Left lobe of liver (tissue), 2 donors: ENCODE measurements around the gene AXIN2. TPM values are rescaled to one million over a fixed set of nuclear protein-coding genes. Genes with fewer than 3 reads are reported as not detected.
"Not testable (repeated sequence)": the region's sequence is repeated elsewhere in the genome, so short reads cannot be mapped to it uniquely, and the experiment has no call there.

Experiments
- ATAC-seq: fragments of 200-7000 bp; cut with Tn5 transposase; one replicate; pipeline ENCODE4 v1.9.1; 2020; ENCODE audit warnings: mild to moderate bottlenecking, moderate library complexity
- DNase-seq: peaks from one replicate; pipeline ENCODE4 v3.0.0-alpha.2; 2020; ENCODE audit warnings: low spot score
- total RNA-seq: library from RNA; stranded (reverse); gene quantifications from one replicate; pipeline ENCODE4 v1.2.1, GENCODE V29; 2021
- donor health status: DM: no; HTN: no; CAD: no; lungs with moderate emphysema.
- donor health status: DM: no; HTN: yes; CAD: no.

AXIN2 gene
- total RNA-seq, 1 donor from 2014 or later: 3.6 TPM

- no peak for DNase-seq
- ATAC-seq: no peak
Measured at GRCh38 chr17:65485388-65486299, 75.8 kb downstream of the AXIN2 start.

GRCh38 chr17:65484405-65484804 lies 77.0 kb downstream of the AXIN2 start:
- not testable (repeated sequence) for DNase-seq, ATAC-seq

GRCh38 chr17:65483438-65483837 lies 78.0 kb downstream of the AXIN2 start:
- no peak for DNase-seq
- ATAC-seq: no peak

- ATAC-seq (no peak), DNase-seq (no peak)
Measured at GRCh38 chr17:65482201-65482600, 79.2 kb downstream of the AXIN2 start.

GRCh38 chr17:65479282-65479681 lies 82.2 kb downstream of the AXIN2 start:
- ATAC-seq: peak; percentile 70

More at GRCh38 chr17:65479282-65479681, 82.2 kb downstream of the AXIN2 start:
- DNase-seq: no peak
